NCI-H2107 (cell line): ENCODE measurements around the gene FBXW8.

Source experiments
- DNase-seq: peaks from one replicate; lab custom pipeline; 2025; lab: John Stamatoyannopoulos, UW

Gene FBXW8

DNA sequence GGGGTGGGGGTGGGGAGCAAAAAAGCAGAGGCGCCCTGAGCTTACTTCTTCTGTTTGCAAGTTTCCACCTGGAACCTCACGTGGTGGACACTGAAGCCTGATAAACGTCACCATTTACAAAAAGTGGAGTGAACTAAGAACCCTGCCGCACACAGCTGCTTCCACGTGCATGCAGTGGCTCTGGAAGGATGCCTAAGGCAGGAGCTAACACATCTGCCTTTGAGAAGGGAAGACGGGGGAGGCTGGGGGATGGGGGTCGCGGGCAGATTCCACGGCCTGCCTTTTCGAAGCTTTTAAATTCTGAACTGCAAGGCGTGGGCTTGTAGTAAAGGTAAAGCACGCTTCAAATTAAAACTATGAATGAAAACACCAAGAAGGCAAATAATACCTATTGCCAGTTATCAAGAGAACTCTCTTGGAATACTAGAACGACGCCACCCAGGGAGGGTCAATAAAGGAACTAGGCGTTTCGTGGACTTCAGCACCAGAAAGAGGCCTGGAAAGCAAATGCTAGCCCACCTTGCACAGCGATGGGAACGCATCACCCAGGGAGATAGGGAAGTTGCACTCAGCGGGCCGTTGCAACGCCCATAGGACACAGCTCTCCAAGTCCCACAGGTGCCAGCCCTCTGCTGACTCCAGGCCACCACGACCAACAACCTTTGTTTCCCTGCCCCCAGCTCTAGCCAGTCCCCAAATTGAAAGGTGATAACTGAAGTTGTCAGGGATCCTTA lies 126.7 kb downstream of the FBXW8 start:
- DNase-seq = no peak

DNA sequence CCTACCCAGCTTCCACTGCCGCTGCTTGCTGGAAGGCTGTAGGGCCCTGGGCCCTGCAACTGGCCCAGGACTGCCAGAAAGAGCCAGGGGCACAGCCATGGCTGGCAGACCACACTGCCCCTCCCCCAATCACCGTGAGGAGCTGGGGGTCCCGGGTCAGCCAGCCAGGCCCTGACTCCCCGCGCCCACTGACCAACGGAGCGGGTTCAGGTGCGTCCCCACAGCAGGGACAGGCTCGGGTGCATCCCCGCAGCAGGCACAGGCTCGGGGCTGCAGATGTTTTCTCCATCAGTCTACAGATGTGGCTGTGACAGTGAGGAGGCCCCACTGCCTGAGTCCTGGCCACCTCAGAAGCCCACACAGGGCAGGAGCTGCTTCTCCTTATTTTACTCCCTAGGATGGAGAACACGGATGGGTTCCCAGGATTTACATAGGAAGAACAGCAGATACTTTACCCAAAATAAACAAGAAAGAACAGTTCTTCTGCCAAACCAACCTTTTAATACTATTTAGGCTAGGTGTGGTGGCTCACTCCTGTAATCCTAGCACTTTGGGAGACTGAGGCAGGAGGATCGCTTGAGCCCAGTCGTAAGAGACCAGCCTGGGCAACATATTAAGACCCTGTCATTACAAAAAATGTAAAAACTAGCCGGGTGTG lies 127.4 kb downstream of the FBXW8 start:
- no peak for DNase-seq

DNA sequence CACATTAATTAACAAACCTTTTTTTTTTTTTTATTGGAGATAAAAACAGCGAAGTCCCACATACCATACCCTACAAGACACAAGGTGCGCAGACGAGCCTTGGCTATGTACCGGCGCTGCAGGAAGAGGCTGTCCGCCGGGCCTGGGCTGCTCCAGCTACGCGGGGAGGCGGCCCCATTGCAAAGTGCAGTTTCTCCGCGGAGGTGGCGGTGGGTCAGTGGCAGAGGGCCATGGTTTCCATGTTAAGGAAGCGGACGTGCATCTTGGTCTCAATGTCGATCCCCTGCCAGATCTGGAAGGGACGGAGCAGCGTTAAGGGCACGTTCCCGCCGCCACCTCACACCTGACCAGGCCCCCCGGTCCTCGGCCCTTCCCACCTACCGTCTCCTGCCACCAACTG lies 128.2 kb downstream of the FBXW8 start:
- DNase-seq = no peak

DNA sequence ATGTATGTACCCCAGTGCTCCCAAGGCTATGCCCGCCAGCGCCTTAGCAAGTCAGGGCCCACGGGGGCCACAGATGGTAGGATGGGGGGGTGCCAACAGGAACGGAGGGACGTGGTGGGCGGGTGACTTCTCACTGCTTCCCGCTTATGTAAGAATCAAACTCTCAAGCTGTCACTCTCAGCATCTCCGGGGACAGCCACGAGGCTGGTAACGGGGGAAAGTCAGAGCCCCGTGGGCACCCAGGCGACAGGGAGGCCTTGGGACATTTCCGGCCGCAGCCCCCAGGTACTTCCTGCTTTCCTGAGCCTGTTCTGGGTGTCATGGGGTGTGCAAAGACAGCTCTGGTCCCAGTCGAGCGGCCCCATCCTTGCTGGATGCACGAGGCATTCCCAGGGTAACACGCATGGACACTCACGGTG lies 129.2 kb downstream of the FBXW8 start:
- no peak for DNase-seq

DNA sequence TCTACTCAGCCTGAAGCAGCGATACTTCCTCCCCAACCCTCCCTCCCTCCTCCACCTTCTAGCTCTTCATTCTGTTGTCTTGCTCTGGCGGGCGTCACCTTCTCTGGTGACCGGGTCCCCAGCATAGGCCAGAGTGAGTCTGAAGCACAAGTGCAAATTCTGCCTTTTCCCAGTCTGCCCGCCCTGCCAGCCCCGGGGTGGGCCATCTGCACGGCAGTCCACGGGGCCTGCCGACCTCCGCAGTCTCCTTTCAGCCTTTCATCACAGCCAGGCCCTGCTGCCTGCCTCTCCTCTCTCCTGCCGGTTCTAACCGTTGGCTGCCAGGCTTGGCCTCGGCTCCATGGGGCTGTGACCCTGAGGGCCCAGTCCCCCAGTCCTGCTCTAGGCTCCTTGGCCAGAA lies 129.7 kb downstream of the FBXW8 start:
- DNase-seq = no peak

DNA sequence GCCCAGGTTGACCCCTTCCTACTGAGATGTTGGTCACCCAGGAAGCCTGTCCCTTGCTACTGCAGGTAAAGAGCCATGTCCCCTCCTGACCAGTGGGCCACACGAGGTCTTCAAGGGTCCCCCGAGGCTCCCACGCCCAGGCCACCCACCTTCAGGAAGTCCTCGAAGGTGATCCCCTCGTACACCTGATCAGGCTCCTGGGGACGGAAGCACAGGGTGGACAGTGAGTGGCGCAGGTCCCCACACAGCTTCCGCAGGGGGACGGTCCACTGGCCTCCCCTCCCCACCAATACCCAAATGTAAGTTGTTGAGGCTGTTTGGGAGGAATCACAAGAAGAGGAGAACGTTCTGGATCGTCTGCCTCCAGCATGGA lies 131.0 kb downstream of the FBXW8 start:
- DNase-seq = no peak

DNA sequence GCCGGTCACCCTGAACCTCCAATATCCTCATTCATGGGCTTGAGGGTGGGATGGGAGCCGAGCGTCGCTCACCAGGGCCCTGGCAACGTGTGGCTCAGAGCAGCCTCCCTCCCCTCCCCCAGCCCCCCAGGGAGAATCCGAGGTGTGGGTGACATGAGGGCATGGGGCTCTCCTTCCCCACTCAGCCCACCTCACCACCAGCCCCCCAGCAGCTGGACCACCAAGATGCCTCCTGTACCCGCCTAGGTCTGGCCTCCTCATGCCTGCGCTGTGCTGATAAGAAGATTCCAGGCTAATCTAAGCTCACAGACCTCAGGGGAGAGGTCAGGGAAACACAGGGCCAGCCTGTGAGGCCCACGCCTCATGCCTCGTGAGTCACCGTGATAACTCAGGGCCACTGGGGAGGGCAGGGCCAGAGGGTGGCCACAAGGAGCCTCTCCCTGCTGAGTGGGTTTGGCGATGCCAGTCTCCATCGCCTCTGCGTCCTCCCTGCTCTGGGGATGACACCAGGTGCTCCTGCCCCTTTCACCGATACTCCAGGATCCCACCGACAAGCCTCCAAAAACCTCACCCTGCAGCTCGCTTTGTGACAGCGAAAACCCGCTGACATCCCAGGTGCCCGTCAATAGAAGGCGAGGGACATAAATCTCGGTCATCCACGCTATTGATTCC lies 131.6 kb downstream of the FBXW8 start:
- no peak for DNase-seq

DNA sequence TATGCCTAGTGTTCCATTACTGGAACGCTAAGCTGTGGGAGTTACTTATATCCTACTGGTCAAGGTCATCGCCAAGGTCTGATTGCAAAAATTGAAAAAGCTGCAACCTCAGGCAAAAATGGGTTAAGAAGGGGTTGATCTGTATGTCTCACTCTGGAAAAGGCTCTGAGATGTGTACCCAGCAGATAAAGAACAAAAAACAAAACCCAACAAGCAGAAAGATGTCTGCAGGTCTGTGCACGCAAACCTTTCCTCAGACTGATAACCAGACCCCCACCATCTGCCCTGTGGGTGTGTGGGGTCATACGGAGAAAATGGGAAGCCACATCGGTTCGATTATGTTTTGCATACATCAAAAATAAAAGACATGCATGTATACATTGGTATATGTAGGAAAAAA lies 132.1 kb downstream of the FBXW8 start:
- no peak for DNase-seq

DNA sequence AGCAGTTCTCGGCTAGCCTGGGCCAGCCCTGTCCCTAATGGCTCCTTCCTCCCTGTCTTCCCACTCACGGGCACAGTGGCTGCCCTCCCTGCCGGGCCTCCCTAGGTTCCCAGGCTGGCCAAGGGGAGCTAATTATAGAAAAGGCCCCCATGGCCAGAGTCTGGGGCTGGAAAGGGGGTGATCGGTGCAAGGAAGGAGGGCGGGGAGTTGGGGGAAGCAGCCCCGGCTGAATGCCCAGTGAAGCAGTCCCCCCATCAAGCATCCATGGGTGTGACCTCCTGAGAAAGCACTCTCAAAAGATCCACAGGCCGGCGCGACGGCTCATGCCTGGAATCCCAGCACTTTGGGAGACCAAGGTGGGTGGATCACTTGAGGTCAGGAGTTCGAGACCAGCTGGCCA lies 133.6 kb downstream of the FBXW8 start:
- DNase-seq = no peak

DNA sequence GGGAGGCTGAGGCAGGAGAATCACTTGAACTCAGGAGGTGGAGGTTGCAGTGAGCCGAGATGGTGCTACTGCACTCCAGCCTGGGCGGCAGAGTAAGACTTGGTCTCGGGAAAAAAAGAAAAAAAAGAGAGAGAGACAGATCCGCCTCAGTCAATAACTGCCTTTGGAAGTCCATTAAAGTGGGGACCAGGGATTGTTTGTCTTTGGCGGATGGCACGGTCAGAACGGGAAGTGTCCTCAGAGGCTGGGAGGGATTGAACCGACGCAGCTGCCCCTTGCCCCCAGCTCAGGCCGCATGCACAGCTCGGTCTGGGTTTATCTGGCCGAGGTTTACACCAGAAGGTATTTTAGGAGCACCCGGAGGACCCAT lies 134.0 kb downstream of the FBXW8 start:
- no peak for DNase-seq

DNA sequence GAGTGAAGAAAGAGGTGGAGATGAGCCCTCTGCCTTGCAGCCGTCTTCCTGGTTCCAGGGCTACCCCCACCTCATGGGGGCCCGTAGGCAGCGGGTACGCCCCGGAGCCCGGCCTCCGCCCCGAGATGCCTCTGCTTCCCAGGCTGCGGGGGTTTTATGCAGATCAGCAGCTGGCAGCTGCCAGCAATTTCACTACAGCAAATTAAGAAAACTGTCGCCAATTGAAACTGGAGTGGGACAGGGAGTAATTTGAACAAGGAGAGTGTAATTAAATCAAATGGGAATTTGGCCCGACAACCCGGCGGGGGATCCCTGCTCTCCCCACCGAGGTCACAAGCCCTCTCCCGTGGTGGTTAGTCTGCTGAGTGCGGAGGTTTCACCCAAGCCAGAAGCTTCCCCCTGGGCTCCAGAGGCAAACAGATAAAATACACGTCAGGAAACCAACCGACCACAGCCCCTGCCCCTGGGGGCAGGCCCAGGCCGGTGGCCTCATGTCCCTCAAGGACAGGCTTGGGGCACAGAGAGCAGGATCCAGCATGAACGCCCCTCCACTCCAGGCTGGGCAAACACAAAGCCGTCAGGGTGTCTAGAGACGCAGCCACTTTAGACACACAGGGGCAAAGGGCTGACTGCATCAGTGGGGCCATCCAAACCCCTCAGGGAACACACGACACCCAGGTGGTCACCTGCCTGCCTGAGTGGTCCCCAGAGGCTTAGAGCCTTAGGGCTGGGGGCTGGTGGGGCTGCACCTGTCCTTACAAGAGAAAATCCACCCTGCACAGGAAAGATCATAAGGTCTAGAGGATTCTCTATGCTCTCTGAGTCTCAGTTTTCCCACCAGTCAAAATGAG lies 134.6 kb downstream of the FBXW8 start:
- peak; percentile 77 for DNase-seq

DNA sequence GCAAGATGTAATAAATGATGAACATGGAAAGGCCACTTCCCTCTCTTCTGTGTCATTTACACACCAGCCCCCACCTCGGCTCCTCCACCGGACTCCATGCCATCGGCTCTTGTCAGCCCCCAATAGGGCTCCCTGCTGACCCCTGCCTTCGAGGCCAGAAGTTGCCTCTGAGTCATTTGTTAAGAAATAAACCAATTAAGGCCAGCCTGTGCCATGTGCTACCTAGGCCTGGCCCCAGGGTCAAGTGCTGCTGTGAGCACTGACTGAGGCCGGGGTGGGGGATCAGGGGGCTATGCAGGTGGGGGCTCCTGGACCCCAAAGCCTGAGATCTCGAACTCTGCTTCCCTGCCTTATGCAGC lies 135.2 kb downstream of the FBXW8 start:
- no peak for DNase-seq

DNA sequence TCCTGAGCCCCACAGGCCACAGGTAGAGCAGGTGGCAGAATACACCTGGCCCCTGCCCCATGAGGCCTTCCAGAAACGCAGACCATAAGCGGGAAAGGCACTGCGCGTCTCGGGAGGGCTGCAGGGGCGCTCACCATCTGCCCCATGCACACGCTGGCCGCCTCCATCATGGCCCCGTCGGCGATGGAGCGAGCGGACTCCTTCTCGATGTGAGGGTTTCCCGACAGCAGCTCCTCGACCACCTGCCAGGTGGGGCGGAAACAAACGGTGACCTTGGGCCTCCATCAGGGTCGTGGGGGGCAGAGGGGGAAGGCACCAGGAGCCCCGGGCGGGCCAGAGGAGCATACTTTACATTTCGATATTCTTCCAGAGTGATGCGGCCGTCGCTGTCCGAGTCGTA lies 135.7 kb downstream of the FBXW8 start:
- no peak for DNase-seq

DNA sequence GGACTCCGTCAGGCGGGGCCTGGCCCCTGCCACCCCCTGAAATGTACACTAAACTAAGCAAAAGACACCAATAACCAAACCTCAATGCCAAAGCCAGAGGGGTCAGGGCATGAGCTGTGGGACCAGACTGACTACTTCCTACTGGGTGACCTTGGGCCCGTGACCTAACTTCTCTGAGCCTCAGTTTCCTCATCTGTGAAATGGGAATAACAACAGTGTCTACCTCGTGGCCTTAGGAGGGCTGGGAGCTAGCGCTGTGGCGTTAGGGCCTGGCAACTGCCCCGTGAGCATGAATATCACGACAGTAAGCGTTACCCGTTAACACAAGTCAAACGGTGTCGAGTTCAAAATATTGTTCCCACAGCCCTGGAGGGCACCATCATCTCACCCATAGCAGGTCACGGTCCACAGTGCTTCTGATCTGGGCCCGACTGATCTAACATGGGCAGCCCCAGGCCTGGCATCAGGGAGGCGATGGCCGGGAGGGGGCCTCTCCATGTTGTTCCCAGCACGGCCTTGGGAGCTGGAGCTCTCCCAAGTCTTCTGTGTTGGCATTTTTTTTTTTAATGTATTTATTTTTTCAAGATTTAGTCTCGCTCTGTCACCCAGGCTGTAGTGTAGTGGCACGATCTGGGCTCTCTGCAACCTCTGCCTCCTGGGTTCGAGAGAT lies 136.2 kb downstream of the FBXW8 start:
- no peak for DNase-seq

DNA sequence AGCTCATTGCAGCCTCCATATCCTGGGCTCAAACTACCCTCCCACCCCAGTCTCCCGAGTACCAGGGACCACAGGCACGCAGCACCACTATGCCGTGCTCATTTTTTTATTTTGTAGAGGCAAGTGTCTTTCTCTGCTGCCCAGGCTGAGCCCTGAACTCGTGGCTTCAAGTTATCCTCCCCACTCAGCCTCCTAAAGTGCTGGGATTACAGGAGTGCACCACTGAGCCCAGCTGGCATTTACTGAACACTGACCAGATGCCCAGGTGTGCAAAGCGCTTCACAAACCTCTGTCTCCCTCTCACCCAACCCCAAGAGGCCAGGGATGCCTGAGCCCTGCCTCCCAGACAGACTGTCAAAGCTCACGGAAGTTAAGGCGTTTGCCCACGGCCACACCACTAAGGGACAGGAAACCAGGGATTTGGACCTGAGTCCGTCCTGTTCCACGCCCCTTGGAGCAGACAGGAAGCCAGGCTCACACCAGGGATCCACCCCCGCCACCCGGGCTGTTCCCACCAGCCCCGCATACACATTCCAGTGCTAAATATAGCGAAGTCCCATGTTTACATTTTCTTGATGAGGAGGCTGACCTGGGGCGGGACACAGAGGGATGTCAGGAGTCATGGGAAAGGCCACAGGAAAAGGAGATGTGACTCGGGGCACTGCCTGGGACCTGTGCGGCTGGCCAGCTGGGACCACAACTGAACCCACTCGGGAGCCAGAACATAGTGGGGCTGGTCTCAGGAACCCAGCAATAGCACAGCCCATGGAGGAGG lies 137.2 kb downstream of the FBXW8 start:
- DNase-seq = no peak

DNA sequence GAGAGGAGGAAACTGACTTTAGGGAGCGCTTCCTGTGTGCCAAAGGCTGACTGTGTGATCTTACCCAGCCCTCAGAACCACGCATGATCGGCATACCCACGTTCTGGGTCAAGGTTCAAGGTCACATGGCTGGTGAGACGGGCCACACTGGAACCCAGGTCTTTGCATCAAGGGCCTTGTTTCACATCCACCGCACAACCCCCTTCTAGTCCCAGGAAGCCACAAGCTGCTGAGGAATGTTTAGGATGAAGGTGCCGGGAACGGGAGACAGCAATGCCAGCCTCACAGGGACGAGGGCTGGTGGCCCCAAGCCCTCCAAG lies 137.8 kb downstream of the FBXW8 start:
- DNase-seq = no peak

DNA sequence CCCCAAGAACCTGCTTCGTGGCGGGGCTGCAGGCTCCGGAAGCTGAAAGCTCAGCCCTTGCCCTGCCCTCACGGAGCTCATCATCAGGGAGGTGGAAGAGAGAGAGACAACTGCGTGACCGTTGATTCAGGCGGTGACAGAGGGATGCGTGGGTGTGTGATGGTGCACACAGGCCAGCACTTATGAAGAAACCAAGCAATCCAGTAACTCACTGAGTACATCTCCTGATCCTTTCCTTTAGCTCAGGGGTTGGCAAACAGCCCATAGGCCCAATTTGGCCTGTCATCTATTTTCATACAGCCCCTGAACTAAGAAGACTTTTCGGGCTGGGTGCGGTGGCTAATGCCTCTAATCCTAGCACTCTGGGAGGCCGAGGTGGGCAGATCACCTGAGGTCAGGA lies 138.5 kb downstream of the FBXW8 start:
- no peak for DNase-seq

DNA sequence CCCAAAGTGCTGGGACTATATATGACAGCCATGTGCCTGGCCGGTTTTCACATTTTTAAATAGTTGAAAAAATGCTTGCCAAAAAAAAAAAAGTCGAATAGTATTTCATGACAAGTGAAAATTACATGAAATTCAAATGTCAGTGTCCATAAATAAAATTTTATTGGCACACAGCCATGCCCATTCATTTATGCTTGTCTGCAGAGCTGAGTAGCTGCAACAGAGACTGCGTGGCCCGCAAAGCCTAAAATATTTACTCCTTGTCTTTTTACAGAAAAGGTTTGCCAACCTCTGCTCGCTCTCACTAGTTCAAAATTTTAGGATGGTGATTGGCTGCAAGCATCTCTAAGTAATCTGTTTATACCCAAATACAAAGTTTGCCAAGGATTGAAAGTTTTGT lies 139.3 kb downstream of the FBXW8 start:
- DNase-seq = no peak

DNA sequence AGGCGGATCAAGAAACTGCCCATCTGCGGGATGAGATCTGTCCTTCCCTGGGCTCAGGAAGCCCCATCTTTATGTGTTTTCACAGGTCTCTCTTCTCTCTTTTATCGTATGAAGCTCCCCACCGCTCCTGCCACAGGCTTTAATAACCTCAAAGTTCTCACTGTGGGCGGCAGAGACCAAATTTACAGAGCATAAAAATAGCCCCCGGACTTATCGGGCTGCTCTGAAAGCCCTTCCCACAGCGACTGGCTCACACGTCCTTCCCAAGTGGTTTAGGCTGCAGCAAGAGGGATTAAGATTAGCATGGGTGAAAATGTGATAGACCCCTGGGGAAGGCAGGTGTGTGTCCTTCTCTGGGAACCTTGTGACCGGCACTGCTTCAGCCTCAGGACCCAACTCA lies 140.6 kb downstream of the FBXW8 start:
- DNase-seq = no peak

DNA sequence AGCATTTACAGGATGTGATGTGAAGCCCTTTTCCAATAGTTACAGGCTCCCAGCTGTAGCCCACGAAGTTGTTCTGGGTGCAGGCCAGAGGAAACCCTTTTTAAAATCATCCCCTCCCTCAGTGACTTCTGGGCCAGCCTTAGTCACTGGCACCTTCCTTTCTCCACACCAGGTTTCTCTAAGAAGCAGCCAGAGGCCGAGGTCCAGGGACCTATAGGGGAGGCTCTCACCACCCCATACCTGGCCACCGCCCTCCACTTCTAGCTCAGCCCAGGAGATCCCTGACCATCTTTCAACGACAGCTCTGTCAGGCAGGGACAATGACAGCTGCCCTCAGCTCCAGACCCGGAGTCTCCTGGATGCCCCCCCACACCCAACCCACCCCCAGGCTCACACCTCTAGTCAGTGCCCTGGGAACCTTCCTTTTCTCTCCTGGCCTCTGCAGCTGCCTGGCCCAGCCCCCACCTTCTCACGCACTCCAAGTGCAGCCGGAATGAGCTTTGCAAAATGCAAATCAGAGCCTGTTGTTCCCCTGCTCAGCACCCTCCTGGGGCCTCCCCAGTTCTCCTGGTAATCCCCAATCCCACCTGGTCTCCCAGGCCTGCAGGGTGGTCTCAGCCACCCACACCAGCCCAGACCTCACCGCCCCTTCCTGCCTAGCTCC lies 141.8 kb downstream of the FBXW8 start:
- peak; percentile 23 for DNase-seq

DNA sequence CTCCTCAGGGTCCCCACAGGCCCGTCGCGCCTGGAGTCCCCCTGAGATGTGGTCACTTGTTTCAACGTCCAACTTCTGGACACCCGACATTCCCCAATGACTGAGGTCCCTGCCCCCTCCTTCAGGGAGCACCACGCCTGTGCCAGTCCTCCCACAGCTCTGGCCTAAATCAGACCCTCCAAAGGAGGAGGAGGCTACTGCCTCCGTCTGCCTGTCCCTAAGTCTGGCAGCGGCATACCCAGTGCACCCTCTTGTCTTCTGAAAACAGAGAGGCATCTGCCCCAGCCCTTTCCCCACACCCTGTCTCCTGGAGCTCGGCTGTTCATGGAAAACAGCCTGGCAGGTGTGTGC lies 142.3 kb downstream of the FBXW8 start:
- no peak for DNase-seq
